B cell (primary cell): Measurements from ENCODE around the gene ACP7. TPM values are rescaled to one million over a fixed set of nuclear protein-coding genes. Genes with fewer than 3 reads are reported as not detected.
"Not testable (repeated sequence)": the region's sequence is repeated elsewhere in the genome, so short reads cannot be mapped to it uniquely, and the experiment has no call there.

Experiments used
- ATAC-seq: fragments of 200-7000 bp; cut with Tn5 transposase; one replicate; pipeline ENCODE4 v1.10.0; 2021; ENCODE audit warnings: low read depth, mild to moderate bottlenecking, moderate number of reproducible peaks, moderate library complexity
- CTCF ChIA-PET: fragments of 350-600 bp; sonication (Branson Sonifier 250); formaldehyde crosslinking; loops from one replicate; lab custom pipeline; 2021; ENCODE audit warnings: antibody characterized with exemption, inconsistent platforms; lab: Charles Lee
- POLR2A ChIA-PET: fragments of 350-600 bp; sonication (Branson Sonifier 250); formaldehyde crosslinking; loops from one replicate; lab custom pipeline; 2021; ENCODE audit warnings: antibody characterized with exemption; lab: Charles Lee
- DNase-seq: peaks from one replicate; pipeline ENCODE4 v3.0.0; 2013
- H2AFZ ChIP-seq: 2 replicates; pipeline ENCODE4 v1.6.1; 2012; ENCODE audit warnings: mild to moderate bottlenecking, low read depth, low read length; ENCODE audit not compliant: insufficient read depth, poor library complexity, severe bottlenecking
- H3K27ac ChIP-seq, 2 donors: 1 replicate in 1 of 2; 2 replicates in 1 of 2; pipeline ENCODE4 v1.5.1; 2012 to 2013; ENCODE audit warnings: low read length in 2 of 2, mild to moderate bottlenecking in 2 of 2, moderate library complexity in 1 of 2
- H3K27me3 ChIP-seq, 4 experiments: fragments of 200-600 bp in 1 of 4; sonication (generic) in 1 of 4; replicated peaks in 1 of 4; 1 replicate in 2 of 4; 2 replicates in 2 of 4; pipeline versions ENCODE4 v1.6.1 to v1.7.0; 2013 to 2016; ENCODE audit warnings: low read length in 3 of 4, mild to moderate bottlenecking in 2 of 4, mixed read lengths in 1 of 4, moderate library complexity in 1 of 4; ENCODE audit not compliant: insufficient read depth in 4 of 4, control insufficient read depth in 3 of 4; ENCODE audit errors: control extremely low read depth in 1 of 4
- H3K36me3 ChIP-seq, 2 experiments: replicated peaks in 1 of 2; 1 replicate in 1 of 2; 2 replicates in 1 of 2; pipeline versions ENCODE4 v1.6.1 to v1.7.1; 2013; ENCODE audit warnings: low read length in 1 of 2; ENCODE audit not compliant: insufficient read depth in 2 of 2, control insufficient read depth in 1 of 2; ENCODE audit errors: control extremely low read depth in 1 of 2, extremely low read depth in 1 of 2
- H3K4me1 ChIP-seq, 2 donors: fragments of 200-600 bp in 1 of 2; sonication (generic) in 1 of 2; 1 replicate in 1 of 2; 2 replicates in 1 of 2; pipeline versions ENCODE4 v1.5.1 to v1.6.1; 2013 to 2017; ENCODE audit warnings: low read length in 2 of 2; ENCODE audit not compliant: control insufficient read depth in 2 of 2, insufficient read depth in 2 of 2
- H3K4me2 ChIP-seq: replicated peaks from 2 replicates; pipeline ENCODE3; 2012; ENCODE audit warnings: mild to moderate bottlenecking, low read depth, low read length; ENCODE audit not compliant: poor library complexity, severe bottlenecking
- H3K4me3 ChIP-seq, 5 experiments: fragments of 200-600 bp in 1 of 5; sonication (generic) in 1 of 5; 1 replicate in 3 of 5; 2 replicates in 2 of 5; pipeline versions ENCODE4 v1.5.1 to v1.7.0; 2011 to 2016; ENCODE audit warnings: low read length in 4 of 5, mild to moderate bottlenecking in 4 of 5, low read depth in 2 of 5, control low read depth in 1 of 5, moderate library complexity in 1 of 5; ENCODE audit not compliant: insufficient read depth in 1 of 5; ENCODE audit errors: control extremely low read depth in 1 of 5, extremely low read depth in 1 of 5
- H3K79me2 ChIP-seq: fragments of 200-600 bp; sonication (generic); one replicate; pipeline ENCODE4 v1.6.0; 2016; ENCODE audit warnings: low read length; ENCODE audit not compliant: control insufficient read depth, insufficient read depth
- H3K9ac ChIP-seq: fragments of 200-600 bp; sonication (generic); 2 replicates; pipeline ENCODE4 v1.6.1; 2017; ENCODE audit warnings: mild to moderate bottlenecking, low read length, moderate library complexity
- H3K9me3 ChIP-seq, 3 donors: one replicate each; pipeline versions ENCODE4 v1.6.1 to v1.7.1; 2013; ENCODE audit warnings: low read length in 2 of 3; ENCODE audit not compliant: control insufficient read depth in 2 of 3, insufficient read depth in 1 of 3; ENCODE audit errors: control extremely low read depth in 1 of 3
- H4K20me1 ChIP-seq: 2 replicates; pipeline ENCODE4 v1.6.0; 2012; ENCODE audit warnings: mild to moderate bottlenecking, low read length; ENCODE audit not compliant: insufficient read depth, control insufficient read depth, poor library complexity, severe bottlenecking
- H3K27ac Mint-ChIP-seq: one replicate; pipeline ENCODE4 v1.8.0; 2021; ENCODE audit warnings: mixed read lengths
- H3K27me3 Mint-ChIP-seq: one replicate; pipeline ENCODE4 v1.8.0; 2021; ENCODE audit warnings: mixed read lengths
- H3K4me1 Mint-ChIP-seq: one replicate; pipeline ENCODE4 v1.8.0; 2021; ENCODE audit warnings: mixed read lengths
- H3K4me3 Mint-ChIP-seq: one replicate; pipeline ENCODE4 v1.8.0; 2021; ENCODE audit warnings: mixed read lengths
- H3K9me3 Mint-ChIP-seq: one replicate; pipeline ENCODE4 v1.8.0; 2022; ENCODE audit warnings: mixed read lengths; ENCODE audit not compliant: insufficient read depth
- CTCF ChIP-seq: fragments of 200-600 bp; IDR thresholded peaks from one replicate; pipeline ENCODE4 v1.8.0; 2022; ENCODE audit warnings: antibody characterized with exemption, mild to moderate bottlenecking
- EZH2 ChIP-seq: IDR thresholded peaks from 2 replicates; pipeline ENCODE4 v1.6.1; 2012; ENCODE audit warnings: borderline replicate concordance, low read depth, mild to moderate bottlenecking, moderate library complexity, low read length; ENCODE audit not compliant: insufficient read depth, poor library complexity, severe bottlenecking
- WGBS: methylation state at CpG from one replicate; pipeline ENCODE4 v1.1.5; 2013; ENCODE audit warnings: missing lambda C conversion rate; ENCODE audit not compliant: insufficient coverage; 5-methylcytosine and 5-hydroxymethylcytosine counted together
- intact Hi-C: fragments of 100-400 bp; cut with micrococcal nuclease; formaldehyde crosslinking; loops from one replicate; pipeline ENCODE4 v1.10.0; 2022
- polyA plus RNA-seq: library from polyadenylated mRNA; depleted of rRNA; stranded (reverse); fragments of >200 nt; gene quantifications from 2 replicates; pipeline ENCODE4 v1.2.3, GENCODE V29; 2012
- total RNA-seq, 2 donors: library from RNA; stranded (reverse); fragments of 120-200 nt in 1 of 2; gene quantifications; 1 replicate in 1 of 2; 2 replicates in 1 of 2; pipeline versions ENCODE4 v1.2.3 to v1.2.4, GENCODE V29; 2013 to 2022

ACP7 gene
- total and polyA plus RNA-seq, 2 donors (not counting 1 experiment from before 2014, with no cell fraction given) = not detected

- Histone ChIP-seq H3K4me2 (no peak overlapping the region), H3K27ac (no peak overlapping the region), H3K4me1 (no peaks in the 10 kb centered on the region), H3K79me2 (no peaks in the 10 kb centered on the region), H3K9me3 (no peaks in the 10 kb centered on the region), H3K4me3 (no peak overlapping the region), H3K27me3 (peaks cover 0 to 8% (median 2%) of the 10 kb centered on the region in 4 experiments), H4K20me1 (no peaks in the 10 kb centered on the region), H2AFZ (no peak overlapping the region), H3K9ac (no peak overlapping the region), H3K36me3 (no peaks in the 10 kb centered on the region)
- CTCF ChIA-PET = interaction anchor here (1.9 to 5.1 kb wide), 2 partner anchors 9 to 420 kb away, joined by 10 to 23 read pairs; partner anchors contain the start of gene EID2B
- DNase-seq (no peak), ATAC-seq (no peak)
- POLR2A ChIA-PET = no interaction called here
- no peaks in the 10 kb centered on the region for H3K4me1 Mint-ChIP-seq
- no peak overlapping the region for H3K4me3 Mint-ChIP-seq
- peaks cover 20% of the 10 kb centered on the region for H3K27me3 Mint-ChIP-seq
- no peak for TF ChIP-seq EZH2
- TF ChIP-seq CTCF = no peak
- no peak overlapping the region for H3K27ac Mint-ChIP-seq
- WGBS = 89% methylated on average over 10 of the region's 10 CpGs
- no peaks in the 10 kb centered on the region for H3K9me3 Mint-ChIP-seq
- intact Hi-C loops = no loop called here
Measured at GRCh38 chr19:39113199-39113598, 29.0 kb downstream of the ACP7 start.

- Histone ChIP-seq H2AFZ (no peak overlapping the region), H3K4me3 (no peak overlapping the region), H3K9ac (no peak overlapping the region), H3K4me2 (no peak overlapping the region), H3K27ac (no peak overlapping the region), H3K36me3 (no peaks in the 10 kb centered on the region), H3K4me1 (no peaks in the 10 kb centered on the region), H3K9me3 (no peaks in the 10 kb centered on the region), H3K27me3 (peaks cover 0 to 5% (median 2%) of the 10 kb centered on the region in 4 experiments), H4K20me1 (no peaks in the 10 kb centered on the region), H3K79me2 (no peaks in the 10 kb centered on the region)
- H3K27me3 Mint-ChIP-seq = peaks cover 19% of the 10 kb centered on the region
- CTCF ChIA-PET = interaction anchor here (0.6 to 1.2 kb wide), 2 partner anchors 213 to 427 kb away, joined by 3 to 8 read pairs; no protein-coding TSS in a partner anchor
- DNase-seq = no peak
- WGBS = 84% methylated on average over 7 of the region's 11 CpGs
- TF ChIP-seq CTCF = no peak
- no peak for TF ChIP-seq EZH2
- H3K27ac Mint-ChIP-seq = no peak overlapping the region
- no peaks in the 10 kb centered on the region for H3K9me3 Mint-ChIP-seq
- POLR2A ChIA-PET = no interaction called here
- no peak for ATAC-seq
- no peak overlapping the region for H3K4me3 Mint-ChIP-seq
- no peaks in the 10 kb centered on the region for H3K4me1 Mint-ChIP-seq
- intact Hi-C loops = no loop called here
Measured at GRCh38 chr19:39115105-39115847, 31.1 kb downstream of the ACP7 start.

GRCh38 chr19:39117023-39117422 lies 32.9 kb downstream of the ACP7 start:
- H3K27ac ChIP-seq, DNase-seq, H3K9ac ChIP-seq, H4K20me1 ChIP-seq, H3K4me3 Mint-ChIP-seq, H3K4me1 ChIP-seq, H3K27me3 ChIP-seq, CTCF ChIA-PET, H3K27ac Mint-ChIP-seq, H3K4me1 Mint-ChIP-seq, H3K9me3 Mint-ChIP-seq, H3K79me2 ChIP-seq, intact Hi-C loops, ATAC-seq, H3K36me3 ChIP-seq, H3K4me2 ChIP-seq, POLR2A ChIA-PET, H3K9me3 ChIP-seq, H2AFZ ChIP-seq, H3K4me3 ChIP-seq: not testable (repeated sequence)
- WGBS = 88% methylated on average over 4 of the region's 8 CpGs
- peaks cover 18% of the 10 kb centered on the region for H3K27me3 Mint-ChIP-seq
